H1 (cell line): Measurements from ENCODE around the gene KCNA2. TPM values are rescaled to one million over a fixed set of nuclear protein-coding genes. Genes with fewer than 3 reads are reported as not detected.

ENCODE experiments used
- CTCF ChIA-PET: fragments of 300-600 bp; sonication (Branson Sonifier 250); formaldehyde crosslinking; loops from one replicate; lab custom pipeline; 2021; ENCODE audit not compliant: partially characterized antibody; lab: Charles Lee
- POLR2A ChIA-PET: fragments of 300-600 bp; sonication (Branson Sonifier 250); formaldehyde crosslinking; loops from one replicate; lab custom pipeline; 2021; ENCODE audit warnings: inconsistent platforms; ENCODE audit not compliant: partially characterized antibody; lab: Charles Lee
- DNase-seq, 2 experiments: peaks; one replicate each; pipeline versions ENCODE4 v3.0.0 to v3.0.0-alpha.2; 2010 to 2022; ENCODE audit warnings: low spot score in 2 of 2, low read depth in 1 of 2, mixed read lengths in 1 of 2
- FAIRE-seq: peaks from 2 replicates; lab custom pipeline; 2011; peaks lifted over from hg19 to GRCh38; lab: Jason Lieb, UNC
- H2AFZ ChIP-seq: 2 replicates; pipeline ENCODE4 v1.8.1; 2012; ENCODE audit warnings: low read length, inconsistent platforms
- H2AK5ac ChIP-seq: 2 replicates; pipeline ENCODE4 v1.6.1; 2013; ENCODE audit warnings: low read depth, low read length
- H2BK120ac ChIP-seq: replicated peaks from 2 replicates; pipeline ENCODE3; 2013; ENCODE audit warnings: low read depth, low read length, inconsistent platforms
- H2BK12ac ChIP-seq: 2 replicates; pipeline ENCODE4 v1.6.1; 2013; ENCODE audit warnings: low read depth, low read length
- H2BK15ac ChIP-seq: 2 replicates; pipeline ENCODE4 v1.6.1; 2013; ENCODE audit warnings: low read length
- H2BK20ac ChIP-seq: 2 replicates; pipeline ENCODE4 v1.6.1; 2013; ENCODE audit warnings: low read length
- H2BK5ac ChIP-seq: 2 replicates; pipeline ENCODE4 v1.6.1; 2013; ENCODE audit warnings: low read depth, low read length
- H3K14ac ChIP-seq: 2 replicates; pipeline ENCODE4 v1.6.1; 2013; ENCODE audit warnings: inconsistent platforms; ENCODE audit not compliant: insufficient read length
- H3K18ac ChIP-seq: 2 replicates; pipeline ENCODE4 v1.6.1; 2013; ENCODE audit warnings: low read length; ENCODE audit errors: extremely low read depth
- H3K23ac ChIP-seq: 2 replicates; pipeline ENCODE4 v1.6.1; 2013; ENCODE audit warnings: inconsistent platforms; ENCODE audit not compliant: insufficient read length
- H3K23me2 ChIP-seq: 2 replicates; pipeline ENCODE4 v1.6.1; 2013; ENCODE audit warnings: low read depth, low read length
- H3K27ac ChIP-seq: 2 replicates; pipeline ENCODE4 v1.6.1; 2011; ENCODE audit warnings: low read depth, low read length, inconsistent platforms
- H3K27me3 ChIP-seq, 4 experiments: replicated peaks in 1 of 4; 1 replicate in 1 of 4; 2 replicates in 3 of 4; pipeline versions ENCODE4 v1.6.1 to v1.8.1; 2011 to 2013; ENCODE audit warnings: low read length in 3 of 4, mild to moderate bottlenecking in 3 of 4, inconsistent platforms in 2 of 4, mixed read lengths in 2 of 4, moderate library complexity in 1 of 4; ENCODE audit not compliant: control insufficient read depth in 3 of 4, insufficient read depth in 3 of 4; ENCODE audit errors: extremely low read depth in 1 of 4
- H3K36me3 ChIP-seq, 4 experiments: 2 replicates each; pipeline versions ENCODE4 v1.6.1 to v1.8.1; 2011 to 2013; ENCODE audit warnings: mild to moderate bottlenecking in 4 of 4, low read length in 3 of 4, moderate library complexity in 2 of 4, control low read depth in 1 of 4, inconsistent platforms in 1 of 4; ENCODE audit not compliant: insufficient read depth in 4 of 4, control insufficient read depth in 2 of 4
- H3K4ac ChIP-seq: replicated peaks from 2 replicates; pipeline ENCODE3; 2013; ENCODE audit warnings: low read length, low read depth, mixed read lengths, inconsistent platforms; ENCODE audit not compliant: insufficient read length
- H3K4me1 ChIP-seq, 4 experiments: replicated peaks in 1 of 4; 1 replicate in 1 of 4; 2 replicates in 3 of 4; pipeline versions ENCODE4 v1.6.1 to v1.8.1; 2011 to 2013; ENCODE audit warnings: low read length in 3 of 4, inconsistent platforms in 2 of 4, mixed read lengths in 1 of 4; ENCODE audit not compliant: insufficient read depth in 4 of 4, control insufficient read depth in 3 of 4
- H3K4me2 ChIP-seq, 2 experiments: 2 replicates each; pipeline versions ENCODE4 v1.6.1 to v1.8.1; 2011 to 2013; ENCODE audit warnings: low read depth in 2 of 2, low read length in 2 of 2, control low read depth in 1 of 2, inconsistent platforms in 1 of 2, mild to moderate bottlenecking in 1 of 2; ENCODE audit not compliant: insufficient read depth in 1 of 2
- H3K4me3 ChIP-seq, 4 experiments: fragments of 200-600, 300-600 bp in 1 of 4; sonication (generic), shearing (Covaris generic), sonication (Bioruptor Twin) in 1 of 4; 2 replicates each; pipeline versions ENCODE4 v1.5.1 to v1.8.1; 2011 to 2016; ENCODE audit warnings: low read length in 4 of 4, low read depth in 3 of 4, control low read depth in 2 of 4, inconsistent platforms in 2 of 4, mild to moderate bottlenecking in 2 of 4, mixed read lengths in 1 of 4, moderate library complexity in 1 of 4; ENCODE audit not compliant: insufficient read depth in 2 of 4; ENCODE audit errors: extremely low read depth in 1 of 4
- H3K56ac ChIP-seq: replicated peaks from 2 replicates; pipeline ENCODE3; 2013; ENCODE audit warnings: low read depth, mild to moderate bottlenecking, mixed read lengths, low read length, inconsistent platforms; ENCODE audit not compliant: insufficient read length
- H3K79me1 ChIP-seq: 2 replicates; pipeline ENCODE4 v1.6.1; 2013; ENCODE audit warnings: low read depth, low read length, control low read depth
- H3K79me2 ChIP-seq, 2 experiments: 2 replicates each; pipeline versions ENCODE4 v1.6.1 to v1.8.1; 2012 to 2013; ENCODE audit warnings: low read length in 2 of 2, mild to moderate bottlenecking in 2 of 2, inconsistent platforms in 1 of 2; ENCODE audit not compliant: insufficient read depth in 2 of 2, control insufficient read depth in 1 of 2
- H3K9ac ChIP-seq, 4 experiments: replicated peaks in 1 of 4; 1 replicate in 1 of 4; 2 replicates in 3 of 4; pipeline versions ENCODE4 v1.6.1 to v1.8.1; 2011 to 2013; ENCODE audit warnings: low read depth in 3 of 4, low read length in 3 of 4, control low read depth in 2 of 4, mild to moderate bottlenecking in 2 of 4, moderate library complexity in 2 of 4, inconsistent platforms in 1 of 4; ENCODE audit errors: extremely low read depth in 1 of 4
- H3K9me3 ChIP-seq, 2 experiments: 2 replicates each; pipeline versions ENCODE4 v1.6.1 to v1.8.1; 2012 to 2013; ENCODE audit warnings: mild to moderate bottlenecking in 2 of 2, moderate library complexity in 2 of 2, control low read depth in 1 of 2, inconsistent platforms in 1 of 2, low read depth in 1 of 2, low read length in 1 of 2, mixed read lengths in 1 of 2; ENCODE audit not compliant: insufficient read depth in 2 of 2
- H4K20me1 ChIP-seq, 2 experiments: replicated peaks in 1 of 2; 2 replicates each; pipeline versions ENCODE3 to v1.8.1; 2011 to 2013; ENCODE audit warnings: inconsistent platforms in 2 of 2, low read length in 2 of 2, mild to moderate bottlenecking in 1 of 2; ENCODE audit not compliant: insufficient read depth in 2 of 2, control insufficient read depth in 1 of 2
- H4K5ac ChIP-seq: 2 replicates; pipeline ENCODE4 v1.6.1; 2013; ENCODE audit warnings: low read length, low read depth, mixed read lengths, inconsistent platforms; ENCODE audit not compliant: insufficient read length
- H4K8ac ChIP-seq: 2 replicates; pipeline ENCODE4 v1.8.0; 2013; ENCODE audit warnings: mild to moderate bottlenecking, moderate library complexity, low read length, inconsistent platforms; ENCODE audit not compliant: insufficient read depth; ENCODE audit errors: extremely low read depth
- H4K91ac ChIP-seq: replicated peaks from 2 replicates; pipeline ENCODE3; 2013; ENCODE audit warnings: low read length, mixed read lengths, inconsistent platforms; ENCODE audit not compliant: insufficient read length
- BCL11A ChIP-seq, 2 experiments: IDR thresholded peaks; one replicate each; pipeline ENCODE4 v1.6.1; 2011; ENCODE audit warnings: low read depth in 2 of 2, low read length in 2 of 2, mild to moderate bottlenecking in 2 of 2
- CBX8 ChIP-seq: fragments of 300-800, 300-1000 bp; sonication (generic); IDR thresholded peaks from 2 replicates; pipeline ENCODE4 v1.7.1; 2016; ENCODE audit warnings: low read depth, low read length, borderline replicate concordance
- CEBPB ChIP-seq: IDR thresholded peaks from 2 replicates; pipeline ENCODE4 v1.6.1; 2012; ENCODE audit warnings: low read depth, low read length
- EGR1 ChIP-seq: IDR thresholded peaks from 2 replicates; pipeline ENCODE4 v1.6.1; 2011; ENCODE audit warnings: low read depth, low read length, borderline replicate concordance
- FOSL1 ChIP-seq: IDR thresholded peaks from 2 replicates; pipeline ENCODE4 v1.6.1; 2011; ENCODE audit warnings: mild to moderate bottlenecking, low read depth, low read length, moderate library complexity; ENCODE audit not compliant: insufficient read depth
- RAD21 ChIP-seq, 2 experiments: IDR thresholded peaks in 1 of 2; conservative IDR thresholded peaks in 1 of 2; 2 replicates each; pipeline ENCODE4 v1.6.1; 2011; ENCODE audit warnings: low read depth in 2 of 2, low read length in 2 of 2, improper control_type of control experiment in 1 of 2, inconsistent platforms in 1 of 2, mild to moderate bottlenecking in 1 of 2, moderate library complexity in 1 of 2
- RNF2 ChIP-seq: fragments of 200-900, 300-1000 bp; sonication (generic); IDR thresholded peaks from 2 replicates; pipeline ENCODE4 v1.7.1; 2016; ENCODE audit warnings: borderline replicate concordance, low read depth, mild to moderate bottlenecking, antibody characterized with exemption, low read length; ENCODE audit not compliant: poor library complexity, severe bottlenecking; ENCODE audit errors: missing control alignments
- WGBS, 2 experiments: shearing (Covaris generic) in 1 of 2; methylation state at CpG; one replicate each; pipeline versions ENCODE4 v1.1.6 to v1.1.7; 2013 to 2015; ENCODE audit warnings: low lambda C conversion rate in 2 of 2, mixed read lengths in 2 of 2, inconsistent platforms in 1 of 2, low coverage in 1 of 2, missing lambda C conversion rate in 1 of 2; ENCODE audit not compliant: insufficient replicate concordance in 2 of 2, insufficient coverage in 1 of 2, insufficient read length in 1 of 2; ENCODE audit errors: extremely low coverage in 1 of 2, missing lambda C conversion rate in 1 of 2; 5-methylcytosine and 5-hydroxymethylcytosine counted together
- polyA plus RNA-seq, 7 experiments: library from polyadenylated mRNA; depleted of rRNA in 3 of 7; stranded (reverse) in 5 of 7; unstranded in 2 of 7; fragments of >200 nt in 5 of 7; fragments of 200-250 nt in 2 of 7; gene quantifications; 1 replicate in 5 of 7; 2 replicates in 1 of 7; 4 replicates in 1 of 7; pipeline versions ENCODE4 v1.2.1 to v1.2.3, GENCODE V29; 2011 to 2013; ENCODE audit warnings: missing spikeins in 2 of 7, mixed read lengths in 2 of 7
- total RNA-seq: library from RNA; stranded (reverse); fragmentation: NEBNext Ultra II Directional; extraction: Animal tissue kit (Norgen Biotek cat#: 25700); gene quantifications from 2 replicates; pipeline ENCODE4 v1.2.1, GENCODE V29; 2021
- TF ChIP-seq, protein P1 (sequence below), 3 experiments: IDR thresholded peaks; 1 replicate in 2 of 3; 2 replicates in 1 of 3; pipeline versions ENCODE4 v1.5.1 to v1.6.1; 2011; ENCODE audit warnings: low read length in 3 of 3, mild to moderate bottlenecking in 3 of 3, inconsistent platforms in 2 of 3, low read depth in 1 of 3, moderate library complexity in 1 of 3; ENCODE audit not compliant: insufficient read depth in 1 of 3; ENCODE audit errors: control extremely low read depth in 1 of 3

The KCNA2 gene
- total and polyA plus RNA-seq, 2 of the 8 experiments (the other 6 are each of a cell fraction or from before 2014, with no cell fraction given) = 0.26 to 0.78 TPM

DNA sequence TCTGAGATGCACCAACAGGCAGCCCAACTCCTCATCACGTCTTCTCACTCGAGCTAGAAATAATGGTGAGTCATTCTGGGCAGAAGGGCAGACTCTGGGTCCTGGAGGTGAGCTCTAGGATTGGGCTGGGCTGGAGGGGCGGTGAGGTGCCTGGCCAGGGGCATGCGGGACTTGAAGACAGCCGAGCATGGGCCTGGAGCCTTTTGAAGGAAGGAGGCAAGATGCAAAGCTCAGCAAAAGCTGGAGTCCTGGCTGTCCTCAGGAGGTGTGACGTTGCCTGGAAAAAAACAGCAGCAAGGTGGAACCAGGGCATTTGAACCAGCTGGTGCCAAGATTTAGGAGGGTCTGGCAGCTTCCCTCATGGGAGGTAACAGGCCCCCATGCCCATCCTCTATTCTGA lies 712 bp downstream of the KCNA2 start:
- no peak for FAIRE-seq
- Histone ChIP-seq H2AK5ac (no peak overlapping the region), H3K23me2 (peaks cover 11% of the 10 kb centered on the region), H3K4me1 (peaks cover 5 to 15% (median 10%) of the 10 kb centered on the region in 4 experiments), H3K36me3 (no peaks in the 10 kb centered on the region; a peak in 1 of 8 replicates), H2AFZ (no peak overlapping the region), H3K79me1 (no peaks in the 10 kb centered on the region), H4K8ac (no peak overlapping the region), H2BK12ac (no peak overlapping the region), H2BK15ac (no peak overlapping the region), H3K79me2 (no peaks in the 10 kb centered on the region), H3K56ac (no peak overlapping the region), H4K5ac (no peak overlapping the region), H3K9ac (no peak overlapping the region), H2BK5ac (no peak overlapping the region), H3K4ac (no peak overlapping the region), H3K27ac (no peak overlapping the region), H3K23ac (no peak overlapping the region), H3K18ac (no peak overlapping the region), H2BK20ac (peak overlapping the region; percentile 72; the same call in 1 of the 2 replicates), H3K9me3 (no peaks in the 10 kb centered on the region), H3K4me3 (peak overlapping the region in 3 of 4 experiments; percentile 64 to 69 (median 65); a peak in 1 of 8 replicates), H2BK120ac (no peak overlapping the region), H3K14ac (no peak overlapping the region)
- WGBS, 2 experiments = 78% methylated on average over 6 of the region's 6 CpGs; no CpG with 5 or more reads in 1 of the 2 experiments
- POLR2A ChIA-PET = no interaction called here
- no peak for TF ChIP-seq RAD21 (IDR thresholded peaks at IDR 0.05 in 1 of 2, conservative IDR thresholded peaks at IDR 0.05 in 1 of 2; ENCODE audit: low read depth in 2 of 2, low read length in 2 of 2)
- TF ChIP-seq FOSL1 = no peak
- no peak for TF ChIP-seq CBX8
- TF ChIP-seq RNF2 = no peak
- TF ChIP-seq EGR1 = no peak
- no peak for TF ChIP-seq BCL11A (IDR thresholded peaks at IDR 0.05; ENCODE audit: low read depth in 2 of 2, low read length in 2 of 2)
- TF ChIP-seq CEBPB = no peak
- TF ChIP-seq, protein P1, sequence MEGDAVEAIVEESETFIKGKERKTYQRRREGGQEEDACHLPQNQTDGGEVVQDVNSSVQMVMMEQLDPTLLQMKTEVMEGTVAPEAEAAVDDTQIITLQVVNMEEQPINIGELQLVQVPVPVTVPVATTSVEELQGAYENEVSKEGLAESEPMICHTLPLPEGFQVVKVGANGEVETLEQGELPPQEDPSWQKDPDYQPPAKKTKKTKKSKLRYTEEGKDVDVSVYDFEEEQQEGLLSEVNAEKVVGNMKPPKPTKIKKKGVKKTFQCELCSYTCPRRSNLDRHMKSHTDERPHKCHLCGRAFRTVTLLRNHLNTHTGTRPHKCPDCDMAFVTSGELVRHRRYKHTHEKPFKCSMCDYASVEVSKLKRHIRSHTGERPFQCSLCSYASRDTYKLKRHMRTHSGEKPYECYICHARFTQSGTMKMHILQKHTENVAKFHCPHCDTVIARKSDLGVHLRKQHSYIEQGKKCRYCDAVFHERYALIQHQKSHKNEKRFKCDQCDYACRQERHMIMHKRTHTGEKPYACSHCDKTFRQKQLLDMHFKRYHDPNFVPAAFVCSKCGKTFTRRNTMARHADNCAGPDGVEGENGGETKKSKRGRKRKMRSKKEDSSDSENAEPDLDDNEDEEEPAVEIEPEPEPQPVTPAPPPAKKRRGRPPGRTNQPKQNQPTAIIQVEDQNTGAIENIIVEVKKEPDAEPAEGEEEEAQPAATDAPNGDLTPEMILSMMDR (IDR thresholded peaks at IDR 0.05; ENCODE audit: control extremely low read depth in 1 of 3, insufficient read depth in 1 of 3, low read depth in 1 of 3, low read length in 3 of 3) = no peak
- TF ChIP-seq, all 59 proteins: peak for 0
- Histone ChIP-seq H4K20me1 (peaks cover 2 to 3% of the 10 kb centered on the region in 2 experiments), H3K27me3 (peaks cover 36 to 72% (median 66%) of the 10 kb centered on the region in 4 experiments), H4K91ac (no peak overlapping the region), H3K4me2 (peak overlapping the region; percentile 89 to 100)
- CTCF ChIA-PET = interaction anchor here (0.5 to 5.7 kb wide), 23 partner anchors 8 to 179 kb away, joined by 3 to 62 read pairs (median 4); no protein-coding TSS in a partner anchor
- no peak for DNase-seq
